ENCODE results near the gene ZNF543. TPM values are rescaled to one million over a fixed set of nuclear protein-coding genes. Genes with fewer than 3 reads are reported as not detected.

Gene ZNF543
- total and polyA plus RNA-seq, 2 of the 13 experiments (the other 11 are each of a cell fraction or from before 2014, with no cell fraction given), result 2.1 to 8.9 TPM

- ATAC-seq (peak; percentile 62), DNase-seq (ENCODE audit: low spot score) (peak; percentile 16), FAIRE-seq (no peak)
- Histone ChIP-seq H4K20me1 (ENCODE audit: insufficient read depth, low read length) (no peaks in the 10 kb centered on the region; the same call in 1 of the 2 replicates), H3K4me2 (ENCODE audit: low read depth, low read length) (peak overlapping the region; percentile 80), H3K4me1 (ENCODE audit: insufficient read depth, low read length) (peaks cover 13% of the 10 kb centered on the region; the same call in 1 of the 2 replicates), H3K36me3 (replicated peaks in 1 of 2; ENCODE audit: control insufficient read depth in 1 of 2, insufficient read depth in 2 of 2, low read length in 2 of 2) (0 out of 5 replicates have a peak, but pooled peaks cover 0 to 4% of the 10 kb centered on the region in 2 experiments), H3K9ac (ENCODE audit: insufficient read depth, low read depth, low read length) (peak overlapping the region; percentile 75), H3K27ac (ENCODE audit: extremely low read length, insufficient read depth, low read length) (peak overlapping the region; percentile 57), H3K4me3 (replicated peaks in 1 of 3; ENCODE audit: insufficient read depth in 1 of 3, low read depth in 2 of 3, low read length in 3 of 3) (peak overlapping the region; percentile 69 to 85 (median 77)), H3K79me2 (ENCODE audit: insufficient read depth, low read length) (peaks cover 8% of the 10 kb centered on the region), H3K9me3 (ENCODE audit: low read length) (no peaks in the 10 kb centered on the region), H2AFZ (ENCODE audit: low read length) (no peak overlapping the region), H3K27me3 (ENCODE audit: control insufficient read depth in 1 of 2, insufficient read depth in 2 of 2, low read length in 2 of 2) (no peaks in the 10 kb centered on the region)
- in situ Hi-C loops (cut with HindIII; ENCODE audit: extremely low pct_ligation_motif_present, low pct_unique_long_range_greater_than_20kb) (no loop called here), intact Hi-C loops (cut with micrococcal nuclease; ENCODE audit: unreplicated experiment) (loop anchor here (1.0 to 5.0 kb wide), 5 partner anchors 26 to 251 kb away; partner anchors contain the start of genes ZNF134, ZNF460, ZNF543 and ZNF548)
- no TSS peak for BruUV-seq (replicated peaks)
- ChIA-PET POLR2A (interaction anchor here (1.0 to 1.8 kb wide), 3 partner anchors 13 to 44 kb away, joined by 3 to 21 read pairs (median 11); partner anchors contain the start of genes ZNF304 and ZNF548), CTCF (ENCODE audit: low intra/inter-chr PET ratio, low total read pairs) (no interaction called here)
- 0 out of 2 replicates have a peak, but pooled peaks have one; percentile 4 for TF ChIP-seq ZNF614 (CRISPR knock-in tag; IDR thresholded peaks at IDR 0.05; ENCODE audit: borderline replicate concordance)
- TF ChIP-seq ZFY (CRISPR knock-in tag; IDR thresholded peaks at IDR 0.05), result 0 out of 2 replicates have a peak, but pooled peaks have one; percentile 2
- no peak for TF ChIP-seq ZNF615 (CRISPR knock-in tag; IDR thresholded peaks at IDR 0.05; ENCODE audit: borderline replicate concordance)
- TF ChIP-seq FOXO4 (CRISPR knock-in tag; conservative IDR thresholded peaks at IDR 0.05), result 0 out of 2 replicates have a peak, but pooled peaks have one; percentile 46
- WGBS (ENCODE audit: low lambda C conversion rate), result 0% methylated on average over 7 of the region's 18 CpGs
These were observed 43.5 kb downstream of the ZNF543 start for GRCh38 chr19:57363688-57364181.

- CTCF ChIA-PET (ENCODE audit: low intra/inter-chr PET ratio, low total read pairs), result no interaction called here
- BruUV-seq (replicated peaks), result no TSS peak
- TF ChIP-seq NCOR1 (IDR thresholded peaks at IDR 0.05; ENCODE audit: borderline replicate concordance, low read length), result no peak
- TF ChIP-seq CREM (IDR thresholded peaks at IDR 0.05), result no peak
- no peak for TF ChIP-seq CREM (CRISPR knock-in tag; IDR thresholded peaks at IDR 0.05)
- no peak for TF ChIP-seq ZNF333 (CRISPR knock-in tag; IDR thresholded peaks at IDR 0.05; ENCODE audit: borderline replicate concordance)
- TF ChIP-seq TAF15 (IDR thresholded peaks at IDR 0.05; ENCODE audit: low read depth, low read length, poor library complexity, severe bottlenecking), result no peak
- no peak for TF ChIP-seq MLLT10 (CRISPR knock-in tag; IDR thresholded peaks at IDR 0.05)
- TF ChIP-seq SIX1 (CRISPR knock-in tag; IDR thresholded peaks at IDR 0.05; ENCODE audit: borderline replicate concordance), result no peak
- no peak for TF ChIP-seq ZC3H4 (CRISPR knock-in tag; IDR thresholded peaks at IDR 0.05; ENCODE audit: borderline replicate concordance)
- TF ChIP-seq STAT6 (CRISPR knock-in tag; IDR thresholded peaks at IDR 0.05; ENCODE audit: borderline replicate concordance), result no peak
- TF ChIP-seq NCOA5 (CRISPR knock-in tag; IDR thresholded peaks at IDR 0.05), result no peak
- no peak for TF ChIP-seq ZNF766 (CRISPR knock-in tag; IDR thresholded peaks at IDR 0.05; ENCODE audit: borderline replicate concordance)
These were observed 46.5 kb downstream of the ZNF543 start for GRCh38 chr19:57366776-57367175.

More at GRCh38 chr19:57366776-57367175, 46.5 kb downstream of the ZNF543 start:
- H3K36me3 ChIP-seq (replicated peaks in 1 of 2; ENCODE audit: control insufficient read depth in 1 of 2, insufficient read depth in 2 of 2, low read length in 2 of 2), result no peaks in the 10 kb centered on the region
- H3K9me3 ChIP-seq (ENCODE audit: low read length), result no peaks in the 10 kb centered on the region
- no peak overlapping the region for H3K9ac ChIP-seq (ENCODE audit: insufficient read depth, low read depth, low read length)
- FAIRE-seq (no peak), DNase-seq (ENCODE audit: low spot score) (no peak), ATAC-seq (no peak)
- no peak overlapping the region for H3K4me3 ChIP-seq (replicated peaks in 1 of 3; ENCODE audit: insufficient read depth in 1 of 3, low read depth in 2 of 3, low read length in 3 of 3)
- POLR2A ChIA-PET, result no interaction called here
- H3K4me1 ChIP-seq (ENCODE audit: insufficient read depth, low read length), result peaks cover 13% of the 10 kb centered on the region; the same call in 1 of the 2 replicates
- intact Hi-C loops (cut with micrococcal nuclease; ENCODE audit: unreplicated experiment), result no loop called here
- H2AFZ ChIP-seq (ENCODE audit: low read length), result no peak overlapping the region
- no peaks in the 10 kb centered on the region for H3K27me3 ChIP-seq (ENCODE audit: control insufficient read depth in 1 of 2, insufficient read depth in 2 of 2, low read length in 2 of 2)
- H3K4me2 ChIP-seq (ENCODE audit: low read depth, low read length), result no peak overlapping the region
- WGBS (ENCODE audit: low lambda C conversion rate), result 98% methylated on average over 2 of the region's 2 CpGs
- H3K79me2 ChIP-seq (ENCODE audit: insufficient read depth, low read length), result peaks cover 8% of the 10 kb centered on the region
- in situ Hi-C loops (cut with HindIII; ENCODE audit: extremely low pct_ligation_motif_present, low pct_unique_long_range_greater_than_20kb), result no loop called here
- H3K27ac ChIP-seq (ENCODE audit: extremely low read length, insufficient read depth, low read length), result no peak overlapping the region
- H4K20me1 ChIP-seq (ENCODE audit: insufficient read depth, low read length), result no peaks in the 10 kb centered on the region; the same call in 1 of the 2 replicates
